Measurements from ENCODE around the gene HHIPL1.

HHIPL1 gene

GRCh38 chr14:99645545-99646505 lies 896 bp downstream of the HHIPL1 start:
- H3K4me3 ChIP-seq (ENCODE audit: low read depth, low read length): no peak overlapping the region
- no peak for TF ChIP-seq CTCF (IDR thresholded peaks at IDR 0.05; ENCODE audit: borderline replicate concordance, insufficient read depth, low read depth, low read length)

GRCh38 chr14:99647411-99647810 lies 2.5 kb downstream of the HHIPL1 start:
- TF ChIP-seq CTCF (IDR thresholded peaks at IDR 0.05; ENCODE audit: borderline replicate concordance, insufficient read depth, low read depth, low read length): no peak

GRCh38 chr14:99648027-99648784 lies 3.3 kb downstream of the HHIPL1 start:
- no peak for TF ChIP-seq CTCF (IDR thresholded peaks at IDR 0.05; ENCODE audit: borderline replicate concordance, insufficient read depth, low read depth, low read length)
- no peak overlapping the region for H3K4me3 ChIP-seq (ENCODE audit: low read depth, low read length)

More at GRCh38 chr14:99647411-99647810, 2.5 kb downstream of the HHIPL1 start:
- H3K4me3 ChIP-seq (ENCODE audit: low read depth, low read length): no peak overlapping the region

- no peak overlapping the region for H3K4me3 ChIP-seq (ENCODE audit: low read depth, low read length)
- TF ChIP-seq CTCF (IDR thresholded peaks at IDR 0.05; ENCODE audit: borderline replicate concordance, insufficient read depth, low read depth, low read length): no peak
These were observed 4.3 kb downstream of the HHIPL1 start for GRCh38 chr14:99649219-99649618.

GRCh38 chr14:99649643-99650042 lies 4.7 kb downstream of the HHIPL1 start:
- H3K4me3 ChIP-seq (ENCODE audit: low read depth, low read length): no peak overlapping the region
- no peak for TF ChIP-seq CTCF (IDR thresholded peaks at IDR 0.05; ENCODE audit: borderline replicate concordance, insufficient read depth, low read depth, low read length)

GRCh38 chr14:99650189-99650588 lies 5.3 kb downstream of the HHIPL1 start:
- H3K4me3 ChIP-seq (ENCODE audit: low read depth, low read length): no peak overlapping the region
- no peak for TF ChIP-seq CTCF (IDR thresholded peaks at IDR 0.05; ENCODE audit: borderline replicate concordance, insufficient read depth, low read depth, low read length)

All from GM12875 (cell line).